ENCODE measurements around the gene PTPRN2. TPM values are rescaled to one million over a fixed set of nuclear protein-coding genes. Genes with fewer than 3 reads are reported as not detected.

PTPRN2 gene
- total RNA-seq, 1 donor from 2014 or later, result 32.2 TPM

GRCh38 chr7:158532093-158532627 lies 55.5 kb downstream of the PTPRN2 start:
- no peaks in the 10 kb centered on the region for H3K9me3 Mint-ChIP-seq
- H3K27ac Mint-ChIP-seq (ENCODE audit: unreplicated experiment), result no peak overlapping the region
- TF ChIP-seq CTCF (conservative IDR thresholded peaks at IDR 0.05), result no peak
- peaks cover 3% of the 10 kb centered on the region for H3K4me1 Mint-ChIP-seq
- no peaks in the 10 kb centered on the region for H3K36me3 Mint-ChIP-seq (ENCODE audit: low read depth)
- H3K27me3 Mint-ChIP-seq (ENCODE audit: low read depth), result no peaks in the 10 kb centered on the region
- no peak overlapping the region for H3K4me3 Mint-ChIP-seq
- no peak for DNase-seq (ENCODE audit: low read depth, low spot score)

- no peak for TF ChIP-seq CTCF (conservative IDR thresholded peaks at IDR 0.05)
- DNase-seq (ENCODE audit: low read depth, low spot score), result no peak
- Mint-ChIP-seq H3K9me3 (no peaks in the 10 kb centered on the region), H3K36me3 (ENCODE audit: low read depth) (no peaks in the 10 kb centered on the region), H3K27me3 (ENCODE audit: low read depth) (no peaks in the 10 kb centered on the region), H3K4me1 (no peaks in the 10 kb centered on the region), H3K4me3 (no peak overlapping the region), H3K27ac (ENCODE audit: unreplicated experiment) (no peak overlapping the region)
These were observed 56.0 kb downstream of the PTPRN2 start for GRCh38 chr7:158531661-158532060.

- no peak overlapping the region for H3K4me3 Mint-ChIP-seq
- no peaks in the 10 kb centered on the region for H3K4me1 Mint-ChIP-seq
- no peak overlapping the region for H3K27ac Mint-ChIP-seq (ENCODE audit: unreplicated experiment)
- H3K27me3 Mint-ChIP-seq (ENCODE audit: low read depth), result no peaks in the 10 kb centered on the region
- no peaks in the 10 kb centered on the region for H3K9me3 Mint-ChIP-seq
- H3K36me3 Mint-ChIP-seq (ENCODE audit: low read depth), result no peaks in the 10 kb centered on the region
- no peak for TF ChIP-seq CTCF (conservative IDR thresholded peaks at IDR 0.05)
- DNase-seq (ENCODE audit: low read depth, low spot score), result no peak
These were observed 56.6 kb downstream of the PTPRN2 start for GRCh38 chr7:158530800-158531609.

GRCh38 chr7:158529181-158530096 lies 58.2 kb downstream of the PTPRN2 start:
- no peaks in the 10 kb centered on the region for H3K9me3 Mint-ChIP-seq
- no peaks in the 10 kb centered on the region for H3K4me1 Mint-ChIP-seq
- H3K36me3 Mint-ChIP-seq (ENCODE audit: low read depth), result no peaks in the 10 kb centered on the region
- no peaks in the 10 kb centered on the region for H3K27me3 Mint-ChIP-seq (ENCODE audit: low read depth)
- peak overlapping the region; percentile 82 for H3K27ac Mint-ChIP-seq (ENCODE audit: unreplicated experiment)
- no peak for DNase-seq (ENCODE audit: low read depth, low spot score)
- H3K4me3 Mint-ChIP-seq, result no peak overlapping the region
- no peak for TF ChIP-seq CTCF (conservative IDR thresholded peaks at IDR 0.05)

- no peak overlapping the region for H3K4me3 Mint-ChIP-seq
- H3K4me1 Mint-ChIP-seq, result no peaks in the 10 kb centered on the region
- no peaks in the 10 kb centered on the region for H3K9me3 Mint-ChIP-seq
- H3K27ac Mint-ChIP-seq (ENCODE audit: unreplicated experiment), result peak overlapping the region; percentile 57
- no peaks in the 10 kb centered on the region for H3K36me3 Mint-ChIP-seq (ENCODE audit: low read depth)
- no peaks in the 10 kb centered on the region for H3K27me3 Mint-ChIP-seq (ENCODE audit: low read depth)
- TF ChIP-seq CTCF (conservative IDR thresholded peaks at IDR 0.05), result no peak
- no peak for DNase-seq (ENCODE audit: low read depth, low spot score)
These were observed 59.6 kb downstream of the PTPRN2 start for GRCh38 chr7:158527915-158528502.
